ENCODE measurements around the gene GVQW3.

DNA sequence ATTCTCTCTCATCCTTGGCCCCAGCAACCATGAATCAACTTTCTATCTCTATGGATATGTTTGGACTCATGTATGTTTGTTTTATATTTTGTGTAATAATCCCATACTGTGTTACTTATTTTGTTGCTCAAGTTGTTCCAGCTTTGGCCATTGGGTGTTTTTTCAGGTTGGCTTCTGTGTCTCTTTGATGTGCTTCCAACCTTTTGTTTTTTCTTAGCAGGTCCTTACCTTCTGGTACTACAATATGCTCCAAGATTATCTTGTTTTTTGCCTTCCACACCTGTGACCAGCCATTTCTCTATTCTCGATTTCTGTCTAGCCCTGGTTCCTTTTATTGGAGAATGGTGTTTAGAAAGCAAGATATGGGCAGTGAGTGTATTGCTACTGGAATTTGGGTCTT is 14.2 kb downstream of the GVQW3 start:
- TF ChIP-seq SUZ12 (IDR thresholded peaks at IDR 0.05; ENCODE audit: extremely low read depth, insufficient read depth, insufficient read length) (no peak), ZNF274 (IDR thresholded peaks at IDR 0.05; ENCODE audit: low read depth, low read length) (no peak), YY1 (IDR thresholded peaks at IDR 0.05; ENCODE audit: insufficient read depth, insufficient read length) (no peak)
